G401 (cell line): ENCODE results near the gene ITGB5. TPM values are rescaled to one million over a fixed set of nuclear protein-coding genes. Genes with fewer than 3 reads are reported as not detected.

ENCODE experiments used
- DNase-seq: peaks from one replicate; pipeline ENCODE4 v3.0.0-alpha.2; 2015; ENCODE audit warnings: low spot score
- in situ Hi-C: cut with HindIII; loops from 2 replicates; pipeline ENCODE4 v1.10.0; 2016; ENCODE audit warnings: low sequenced_read_pairs, mixed read lengths
- total RNA-seq: library from RNA; depleted of rRNA; stranded (reverse); fragments of >200 nt; shearing (Covaris generic); gene quantifications from 2 replicates; pipeline ENCODE4 v1.2.3, GENCODE V29; 2014

The ITGB5 gene
- total RNA-seq, 1 experiment from 2014 or later = 47.2 TPM

DNA sequence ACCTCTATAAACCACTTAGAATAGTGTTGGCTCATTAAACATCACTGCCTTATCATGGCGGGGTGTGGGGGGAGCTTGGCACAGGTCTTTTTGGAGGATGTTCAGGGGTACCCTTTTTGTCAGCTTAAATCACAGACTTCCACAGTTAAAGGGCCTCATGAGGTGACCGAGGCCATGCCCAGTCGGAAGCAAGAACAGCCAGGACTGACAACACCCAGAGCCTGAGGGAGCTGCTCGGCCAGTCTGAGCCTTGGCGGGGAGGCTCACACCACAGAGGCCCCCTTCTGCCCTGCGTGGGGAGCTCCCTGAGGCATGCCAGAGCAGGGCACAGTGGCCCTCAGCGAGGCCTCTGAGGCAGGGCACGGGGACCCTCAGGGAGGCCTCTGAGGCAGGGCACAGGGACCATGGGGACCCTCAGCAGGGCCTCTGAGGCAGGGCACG lies 107.4 kb downstream of the ITGB5 start:
- in situ Hi-C loops = no loop called here
- DNase-seq = no peak

GRCh38 chr3:124779116-124779515 lies 108.0 kb downstream of the ITGB5 start:
- no peak for DNase-seq
- in situ Hi-C loops = no loop called here

DNA sequence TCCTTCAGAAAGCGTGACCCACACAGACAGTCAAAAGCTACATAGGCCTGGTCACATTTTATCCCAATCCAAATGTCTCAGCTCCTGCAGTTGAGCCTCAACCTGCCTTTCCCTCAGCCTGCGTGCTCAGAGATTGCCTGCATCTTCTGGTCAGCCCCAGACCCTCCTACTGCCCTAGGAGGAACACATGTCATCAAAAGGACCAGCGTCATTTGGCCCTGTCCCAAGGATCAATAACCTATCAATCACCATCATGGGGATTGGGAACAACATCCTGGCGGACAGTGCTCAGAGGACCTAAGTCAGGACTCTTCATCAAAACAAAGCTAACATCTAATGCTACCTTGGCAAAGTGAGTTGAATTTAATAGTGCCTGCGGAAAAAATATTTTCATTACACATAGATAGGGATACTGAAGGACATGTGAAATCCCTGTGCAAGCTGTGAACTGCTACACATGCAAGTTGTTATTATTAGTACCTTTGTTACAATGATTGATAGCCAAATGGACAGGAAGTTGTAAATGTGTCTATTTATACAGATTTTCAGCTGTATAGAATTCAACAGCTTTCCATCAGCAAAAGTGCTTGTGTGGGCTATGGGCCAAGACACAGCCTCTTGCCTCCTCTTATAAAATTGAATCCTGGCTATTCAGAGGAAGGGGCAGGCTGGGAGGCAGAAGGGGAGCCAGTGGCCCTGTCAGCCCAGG lies 109.2 kb downstream of the ITGB5 start:
- DNase-seq = no peak
- in situ Hi-C loops = no loop called here

DNA sequence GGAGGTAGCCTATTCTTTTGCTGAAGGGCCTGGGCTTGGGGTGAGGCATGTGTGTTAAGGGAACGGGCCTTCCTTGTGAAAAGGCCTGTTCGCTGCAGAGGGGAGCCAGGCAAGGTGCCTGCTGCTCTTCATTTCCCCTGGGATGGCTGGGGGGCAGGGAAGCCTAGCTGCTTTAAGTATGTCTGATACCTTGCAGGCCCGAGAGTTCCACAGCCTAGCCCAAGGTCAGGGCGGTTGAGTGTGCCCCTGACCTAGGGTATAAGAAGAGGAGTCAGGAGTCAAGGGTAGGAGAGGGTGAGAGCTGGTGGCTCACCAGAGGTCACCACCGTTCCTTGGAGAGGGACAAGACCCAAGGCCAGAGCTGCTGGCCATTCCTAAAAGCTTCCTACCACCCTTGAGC lies 110.3 kb downstream of the ITGB5 start:
- in situ Hi-C loops = no loop called here

DNA sequence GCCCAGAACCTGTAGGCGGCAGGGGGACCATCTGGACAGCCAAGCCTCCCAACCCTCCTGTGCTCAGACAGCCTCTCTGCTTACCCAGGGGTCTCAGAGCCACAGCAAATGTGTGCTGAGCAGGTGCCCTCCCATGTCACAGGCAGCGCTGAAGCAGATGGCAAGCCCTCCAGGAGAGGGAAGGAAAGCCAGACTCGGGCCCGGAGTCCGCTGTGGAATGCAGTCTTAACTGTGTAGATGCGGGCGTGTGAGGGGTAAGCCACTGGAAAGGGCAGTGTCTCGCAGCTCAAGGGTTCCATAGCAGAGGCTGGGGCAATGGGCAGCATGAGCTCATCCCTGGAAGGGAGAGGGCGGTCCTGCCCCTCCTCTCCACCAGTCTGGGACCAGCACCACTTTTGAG lies 111.3 kb downstream of the ITGB5 start:
- in situ Hi-C loops = no loop called here
- peak; percentile 96 for DNase-seq

More for the DNA sequence above, 110.3 kb downstream of the ITGB5 start:
- no peak for DNase-seq

DNA sequence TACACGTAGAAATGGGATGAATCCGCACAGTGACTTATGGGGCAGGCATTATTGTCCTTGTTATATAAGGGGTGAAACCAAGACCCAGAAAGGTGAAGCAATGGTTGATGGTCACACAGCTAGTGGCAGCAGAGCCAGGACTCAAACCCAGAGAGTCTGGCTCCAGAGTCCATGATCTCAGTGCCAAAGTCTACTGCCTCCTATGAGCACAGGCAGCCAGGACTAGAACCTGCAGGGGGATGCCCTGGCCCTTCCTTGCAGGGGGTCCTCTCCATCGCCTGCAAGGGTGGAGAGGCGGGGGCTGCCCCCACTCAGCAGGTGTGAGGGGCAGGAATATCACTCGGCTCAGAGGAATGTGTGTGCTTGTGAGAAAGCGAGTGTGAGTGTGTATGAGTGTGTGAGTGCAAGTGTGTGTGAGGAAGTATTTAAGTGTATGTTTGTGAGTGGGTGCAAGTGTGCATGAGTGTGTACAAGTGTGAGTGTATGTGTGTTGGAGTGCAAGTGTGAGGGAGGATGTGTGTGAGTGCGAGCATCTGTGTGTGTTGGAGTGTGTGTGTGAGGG lies 112.2 kb downstream of the ITGB5 start:
- in situ Hi-C loops = no loop called here
- DNase-seq = no peak

GRCh38 chr3:124774327-124774718 lies 112.8 kb downstream of the ITGB5 start:
- DNase-seq = no peak
- in situ Hi-C loops = no loop called here

- in situ Hi-C loops = no loop called here
Observed at GRCh38 chr3:124773351-124774326, 113.5 kb downstream of the ITGB5 start.

GRCh38 chr3:124772081-124772831 lies 114.9 kb downstream of the ITGB5 start:
- in situ Hi-C loops = no loop called here
- peak; percentile 73 for DNase-seq

More at GRCh38 chr3:124773351-124774326, 113.5 kb downstream of the ITGB5 start:
- no peak for DNase-seq

DNA sequence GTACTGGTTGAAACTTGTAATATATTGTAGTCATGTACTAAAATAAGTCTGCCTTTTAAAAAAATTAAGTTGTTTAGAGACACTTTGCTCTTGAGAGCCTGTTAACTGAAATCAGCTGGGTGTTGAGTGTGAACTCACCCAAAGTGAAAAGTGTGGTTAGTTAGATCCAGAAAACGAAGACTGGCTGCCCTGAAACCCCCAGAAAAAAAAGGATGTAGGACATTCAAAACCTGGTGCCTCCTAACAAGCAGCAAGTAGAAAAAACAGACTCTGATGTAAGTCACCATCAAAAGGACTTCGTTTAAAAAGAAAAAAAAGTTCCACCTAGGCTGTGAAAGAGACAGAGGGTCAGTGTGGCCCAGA lies 116.1 kb downstream of the ITGB5 start:
- in situ Hi-C loops = no loop called here
- DNase-seq = no peak

GRCh38 chr3:124770336-124771082 lies 116.7 kb downstream of the ITGB5 start:
- no peak for DNase-seq
- in situ Hi-C loops = no loop called here

DNA sequence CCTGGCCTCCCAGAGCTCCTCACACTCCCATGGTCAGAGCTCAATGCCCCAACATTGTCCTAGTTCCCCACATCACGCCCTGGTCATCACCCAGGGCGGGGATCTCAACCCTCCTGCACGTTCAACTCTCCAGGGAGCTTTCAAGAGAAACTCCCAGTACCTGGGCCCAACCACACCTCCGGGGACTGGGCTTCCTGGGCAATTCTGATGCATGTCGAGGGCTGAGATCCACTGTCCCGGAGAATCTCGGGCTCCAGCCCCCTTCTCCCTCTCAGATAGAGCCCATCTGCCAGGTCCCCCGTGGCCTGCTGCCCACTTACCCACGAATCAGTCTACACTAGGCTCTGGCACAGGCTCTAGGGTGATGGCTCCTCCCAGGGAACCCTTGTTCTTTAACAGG lies 117.7 kb downstream of the ITGB5 start:
- DNase-seq = no peak
- in situ Hi-C loops = loop anchor here (10.0 kb wide), 1 partner anchor 125 kb away; no protein-coding TSS in a partner anchor

GRCh38 chr3:124768812-124769211 lies 118.4 kb downstream of the ITGB5 start:
- in situ Hi-C loops = loop anchor here (10.0 kb wide), 1 partner anchor 126 kb away; no protein-coding TSS in a partner anchor
- DNase-seq = no peak

DNA sequence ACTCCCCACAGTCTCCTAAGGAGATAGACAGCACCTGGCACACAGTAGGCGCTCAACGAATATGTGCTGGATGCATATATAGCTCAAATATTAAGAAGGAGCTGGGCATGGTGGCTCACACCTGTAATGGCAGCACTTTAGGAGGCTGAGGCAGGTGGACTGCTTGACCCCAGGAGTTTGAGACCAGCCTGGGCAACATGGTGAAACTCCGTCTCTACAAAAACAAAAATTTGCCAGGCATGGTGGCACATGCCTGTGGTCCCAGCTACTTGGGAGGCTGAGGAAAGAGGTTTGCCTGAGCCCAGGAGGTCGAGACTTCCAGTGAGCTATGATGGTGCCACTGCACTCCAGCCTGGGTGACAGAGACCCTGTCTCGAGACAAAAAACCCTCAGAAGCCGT lies 119.5 kb downstream of the ITGB5 start:
- in situ Hi-C loops = loop anchor here (10.0 kb wide), 1 partner anchor 127 kb away; no protein-coding TSS in a partner anchor
- DNase-seq = no peak

GRCh38 chr3:124767264-124767663 lies 119.9 kb downstream of the ITGB5 start:
- DNase-seq = no peak
- in situ Hi-C loops = loop anchor here (10.0 kb wide), 1 partner anchor 128 kb away; no protein-coding TSS in a partner anchor

GRCh38 chr3:124766113-124767095 lies 120.8 kb downstream of the ITGB5 start:
- in situ Hi-C loops = loop anchor here (10.0 kb wide), 1 partner anchor 128 kb away; no protein-coding TSS in a partner anchor

DNA sequence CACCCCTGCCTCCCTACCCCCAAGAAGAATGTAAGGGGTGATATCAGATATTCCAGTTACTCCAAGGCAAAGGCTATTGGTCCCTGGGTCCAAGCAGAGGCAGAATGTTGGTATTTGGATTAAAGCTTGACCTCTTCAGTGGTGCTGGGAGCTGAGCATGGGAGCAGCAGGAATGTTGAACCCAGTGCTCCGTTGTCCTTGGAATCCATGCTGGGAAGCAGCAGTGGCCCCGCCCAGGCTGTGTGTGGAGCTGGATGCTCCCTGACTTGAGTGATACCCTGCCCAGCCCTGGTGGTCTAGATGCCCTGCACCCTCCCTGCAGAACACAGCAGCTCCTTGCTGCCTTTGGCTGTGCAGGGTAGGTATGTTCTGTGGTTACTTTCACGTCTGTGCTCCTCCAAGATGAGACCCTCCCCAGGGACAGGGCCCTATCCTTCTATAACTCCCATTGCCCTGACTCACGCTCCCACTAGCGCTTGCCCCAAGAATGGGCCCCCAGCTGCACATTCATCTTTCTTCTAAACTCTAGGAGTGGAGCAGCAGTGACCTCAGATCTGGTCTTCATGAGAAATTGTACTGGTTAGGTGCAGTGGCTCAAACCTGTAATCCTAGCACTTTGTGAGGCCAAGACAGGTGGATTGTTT lies 121.8 kb downstream of the ITGB5 start:
- no peak for DNase-seq
- in situ Hi-C loops = loop anchor here (10.0 kb wide), 1 partner anchor 129 kb away; no protein-coding TSS in a partner anchor

More at GRCh38 chr3:124766113-124767095, 120.8 kb downstream of the ITGB5 start:
- DNase-seq = no peak
